Prostate gland (tissue), 2 donors: ENCODE results near the gene MTAP.

ENCODE experiments used
- CTCF ChIP-seq, 4 experiments: fragments of 200-600 bp in 2 of 4; fragments of 450-650 bp in 2 of 4; sonication (generic) in 2 of 4; IDR thresholded peaks; 1 replicate in 3 of 4; 2 replicates in 1 of 4; pipeline ENCODE4 v1.5.1; 2016 to 2019; ENCODE audit warnings: antibody characterized with exemption in 4 of 4, mild to moderate bottlenecking in 2 of 4, moderate library complexity in 2 of 4
- POLR2A ChIP-seq: fragments of 450-650 bp; IDR thresholded peaks from one replicate; pipeline ENCODE4 v1.6.1; 2016; ENCODE audit warnings: antibody characterized with exemption, mild to moderate bottlenecking
- POLR2AphosphoS5 ChIP-seq: sonication (generic); formaldehyde crosslinking; IDR thresholded peaks from one replicate; pipeline ENCODE4 v1.6.1; 2017; ENCODE audit warnings: antibody characterized with exemption

GRCh38 chr9:21873540-21874221 lies 71.2 kb downstream of the MTAP start:
- no peak for TF ChIP-seq CTCF (IDR thresholded peaks at IDR 0.05)
- TF ChIP-seq POLR2A: no peak
- no peak for TF ChIP-seq POLR2AphosphoS5
